Psoas muscle (tissue), 8 donors: ENCODE data around the gene ADAT2. TPM values are rescaled to one million over a fixed set of nuclear protein-coding genes. Genes with fewer than 3 reads are reported as not detected.
A peak's percentile ranks its signal among the peaks of the same experiment; 100 is the strongest.
"Not testable (repeated sequence)": the region's sequence is repeated elsewhere in the genome, so short reads cannot be mapped to it uniquely, and the experiment has no call there.

ENCODE experiments used
- ATAC-seq, 4 donors: fragments of 200-7000 bp; cut with Tn5 transposase; one replicate each; pipeline ENCODE4 v1.9.1; 2020; ENCODE audit warnings: moderate library complexity in 3 of 4, mild to moderate bottlenecking in 2 of 4
- DNase-seq, 2 donors: peaks; one replicate each; pipeline ENCODE4 v3.0.0-alpha.2; 2020
- H3K27ac ChIP-seq: fragments of 200-600 bp; one replicate; pipeline ENCODE4 v1.8.0; 2022
- H3K27me3 ChIP-seq, 3 donors: fragments of 200-600 bp in 1 of 3; one replicate each; pipeline versions ENCODE4 v1.6.1 to v1.8.0; 2013 to 2022; ENCODE audit warnings: low read length in 2 of 3, mild to moderate bottlenecking in 2 of 3, moderate library complexity in 1 of 3; ENCODE audit not compliant: insufficient read depth in 3 of 3
- H3K36me3 ChIP-seq, 2 donors: fragments of 200-600 bp in 1 of 2; one replicate each; pipeline versions ENCODE4 v1.6.1 to v1.8.0; 2013 to 2022; ENCODE audit warnings: low read depth in 1 of 2, mild to moderate bottlenecking in 1 of 2, moderate library complexity in 1 of 2; ENCODE audit not compliant: insufficient read depth in 1 of 2
- H3K4me1 ChIP-seq: fragments of 200-600 bp; one replicate; pipeline ENCODE4 v1.8.0; 2022
- H3K4me3 ChIP-seq: fragments of 200-600 bp; one replicate; pipeline ENCODE4 v1.8.0; 2022; ENCODE audit warnings: mild to moderate bottlenecking
- H3K9me3 ChIP-seq: fragments of 200-600 bp; one replicate; pipeline ENCODE4 v1.8.0; 2022
- WGBS, 3 donors: extraction: QIAGEN DNeasy Blood & Tissue Kit; methylation state at CpG; one replicate each; pipeline versions ENCODE4 v1.1.6 to v1.1.7; 2013; 5-methylcytosine and 5-hydroxymethylcytosine counted together
- intact Hi-C, 2 donors: fragments of 100-400 bp; cut with DNase I; formaldehyde crosslinking; loops; one replicate each; pipeline versions ENCODE4 v1.11.0 to v1.14.2; 2022
- polyA plus RNA-seq, 3 donors: library from polyadenylated mRNA; stranded (reverse); fragments of 200-250 nt; gene quantifications; one replicate each; pipeline ENCODE4 v1.2.3, GENCODE V29; 2013
- total RNA-seq, 4 donors: library from RNA; stranded (reverse); fragmentation: NEBNext Ultra II Directional in 2 of 4; extraction: Animal tissue kit (Norgen Biotek cat#: 25700) in 2 of 4; gene quantifications; one replicate each; pipeline versions ENCODE4 v1.2.1 to v1.2.4, GENCODE V29; 2021 to 2023
- TF ChIP-seq, protein P1 (sequence below): fragments of 200-600 bp; IDR thresholded peaks from one replicate; pipeline ENCODE4 v1.8.0; 2022; ENCODE audit warnings: antibody characterized with exemption
- donor health status: healthy with polysubstance abuse.
- donor health status: DM: no; HTN: no; CAD: no; lungs with moderate emphysema.
- donor health status: Bipolar disorder and iron deficiency.
- donor health status: healthy.
- donor health status: DM: yes; HTN: yes; CAD: no.
- donor health status: DM: no; HTN: no; CAD: no.
- donor health status: DM: no; HTN: no; CAD: no.
- donor health status: DM: yes; HTN: yes; CAD: no.

Gene ADAT2
- total and polyA plus RNA-seq, 7 donors, result 0.55 to 2.6 (median 1.6) TPM

DNA sequence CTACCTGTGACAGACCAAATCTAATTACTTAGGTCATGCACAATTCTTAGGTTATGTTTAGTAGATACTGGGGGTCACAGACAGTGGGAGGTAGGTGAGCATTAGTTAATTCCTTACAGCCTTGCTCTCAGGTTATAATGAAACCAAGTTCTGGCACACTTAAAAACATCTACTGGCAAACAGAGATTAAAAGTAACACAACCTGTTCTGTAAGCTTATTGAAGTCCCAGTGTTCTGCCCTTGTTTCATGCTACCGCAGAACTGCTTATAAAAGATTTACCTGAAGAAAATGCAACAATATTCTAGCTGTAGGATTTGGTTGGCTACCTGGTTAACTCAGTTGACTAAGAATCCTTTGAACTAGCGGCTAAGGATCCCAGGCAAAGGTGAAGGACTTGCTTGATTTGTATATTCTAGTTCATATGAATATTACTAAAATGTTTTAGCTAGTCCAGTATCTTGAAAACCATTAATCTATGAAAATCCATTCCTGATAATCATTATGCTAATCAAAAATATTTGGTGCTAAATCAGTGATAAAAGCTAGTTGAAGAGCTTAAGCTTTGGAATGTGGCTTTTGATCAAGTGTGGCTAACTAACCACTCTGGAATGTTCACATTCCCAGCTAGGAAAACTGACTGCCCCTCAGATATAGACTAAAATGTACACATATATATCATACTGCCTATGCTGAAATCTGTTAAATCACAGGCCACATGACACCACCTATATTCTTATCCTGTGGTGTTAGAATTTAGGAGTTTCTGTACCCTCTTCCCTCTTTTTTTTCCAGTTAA is 7.3 kb upstream of the ADAT2 start:
- Histone ChIP-seq H3K27me3 (no peaks in the 10 kb centered on the region), H3K27ac (no peak overlapping the region), H3K4me3 (no peak overlapping the region), H3K36me3 (peaks cover 0 to 43% of the 10 kb centered on the region in 2 donors), H3K4me1 (no peaks in the 10 kb centered on the region), H3K9me3 (no peaks in the 10 kb centered on the region)
- DNase-seq (no peak), ATAC-seq (no peak)
- WGBS, 3 donors, result 67 to 92% (median 92%) methylated on average over 2 of the region's 2 CpGs
- TF ChIP-seq, protein P1, sequence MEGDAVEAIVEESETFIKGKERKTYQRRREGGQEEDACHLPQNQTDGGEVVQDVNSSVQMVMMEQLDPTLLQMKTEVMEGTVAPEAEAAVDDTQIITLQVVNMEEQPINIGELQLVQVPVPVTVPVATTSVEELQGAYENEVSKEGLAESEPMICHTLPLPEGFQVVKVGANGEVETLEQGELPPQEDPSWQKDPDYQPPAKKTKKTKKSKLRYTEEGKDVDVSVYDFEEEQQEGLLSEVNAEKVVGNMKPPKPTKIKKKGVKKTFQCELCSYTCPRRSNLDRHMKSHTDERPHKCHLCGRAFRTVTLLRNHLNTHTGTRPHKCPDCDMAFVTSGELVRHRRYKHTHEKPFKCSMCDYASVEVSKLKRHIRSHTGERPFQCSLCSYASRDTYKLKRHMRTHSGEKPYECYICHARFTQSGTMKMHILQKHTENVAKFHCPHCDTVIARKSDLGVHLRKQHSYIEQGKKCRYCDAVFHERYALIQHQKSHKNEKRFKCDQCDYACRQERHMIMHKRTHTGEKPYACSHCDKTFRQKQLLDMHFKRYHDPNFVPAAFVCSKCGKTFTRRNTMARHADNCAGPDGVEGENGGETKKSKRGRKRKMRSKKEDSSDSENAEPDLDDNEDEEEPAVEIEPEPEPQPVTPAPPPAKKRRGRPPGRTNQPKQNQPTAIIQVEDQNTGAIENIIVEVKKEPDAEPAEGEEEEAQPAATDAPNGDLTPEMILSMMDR, result no peak
- intact Hi-C loops, result no loop called here

DNA sequence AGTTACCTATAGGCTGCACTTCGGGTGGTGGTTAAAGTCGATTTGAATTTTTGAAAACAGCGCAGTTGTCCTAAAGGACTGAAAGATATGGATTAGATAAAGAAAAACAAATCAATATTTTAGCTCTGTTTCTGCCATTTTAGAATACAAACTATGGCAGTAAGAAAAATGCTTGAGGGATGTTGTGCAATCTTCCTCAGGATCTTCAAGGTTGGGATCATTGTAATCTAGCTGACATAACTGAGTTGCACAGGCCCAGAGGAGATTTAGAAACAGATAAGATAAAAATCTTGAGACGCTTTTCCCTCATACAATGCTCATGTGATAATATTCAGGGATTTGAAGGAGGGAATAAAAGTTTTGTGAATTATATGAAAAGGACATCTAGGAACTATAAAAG is 1.0 kb upstream of the ADAT2 start:
- peaks cover 0 to 12% of the 10 kb centered on the region in 2 donors for H3K36me3 ChIP-seq
- TF ChIP-seq, protein P1, result no peak
- H3K27me3 ChIP-seq, result no peaks in the 10 kb centered on the region
- DNase-seq (no peak), ATAC-seq (no peak)
- H3K4me3 ChIP-seq, result peak overlapping the region; percentile 69
- 39 to 48% (median 45%) methylated on average over 4 of the region's 4 CpGs for WGBS, 3 donors
- peak overlapping the region; percentile 65 for H3K27ac ChIP-seq
- H3K4me1 ChIP-seq, result peaks cover 20% of the 10 kb centered on the region
- intact Hi-C loops, result loop anchor here in 1 of 2 donors (5.0 kb wide), 1 partner anchor 61 kb away; the partner anchor contains the start of gene FUCA2
- H3K9me3 ChIP-seq, result no peaks in the 10 kb centered on the region

DNA sequence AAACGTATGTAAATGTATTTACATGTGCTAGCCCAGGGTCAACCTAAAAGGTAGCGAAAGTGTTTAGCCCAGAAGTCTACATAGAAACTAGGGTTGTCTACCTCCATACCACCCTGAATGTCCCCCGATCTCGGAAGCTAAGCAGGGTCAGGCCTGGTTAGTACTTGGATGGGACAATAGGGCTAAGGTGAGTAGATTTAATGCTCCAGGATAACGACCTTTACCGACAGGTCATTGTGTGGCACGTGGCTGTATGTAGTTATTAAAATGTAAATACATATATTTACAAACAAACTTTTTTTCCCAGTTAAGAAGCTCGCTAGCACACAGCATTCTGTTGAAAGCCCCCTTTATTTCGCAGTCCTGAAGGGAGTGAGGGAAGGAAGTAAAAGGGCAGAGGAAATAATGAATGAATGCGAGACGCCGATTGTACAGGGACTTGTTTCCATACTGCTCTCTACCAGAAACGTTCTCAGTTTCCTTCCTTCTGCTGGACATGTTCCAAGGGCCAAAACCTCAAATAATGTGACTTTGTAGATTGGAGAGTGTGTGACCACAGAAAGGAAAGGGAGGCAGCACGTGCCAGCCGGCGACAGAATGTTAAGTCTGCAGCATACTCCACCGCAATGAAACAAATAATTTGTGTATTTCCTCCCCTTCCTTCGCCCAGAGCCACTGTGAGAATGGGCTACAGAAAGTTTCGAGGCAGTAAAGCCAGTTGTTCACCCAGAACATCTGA is 612 bp downstream of the ADAT2 start:
- WGBS, 3 donors, result 4 to 6% (median 4%) methylated on average over 19 of the region's 19 CpGs
- H3K36me3 ChIP-seq, result peaks cover 0 to 12% of the 10 kb centered on the region in 2 donors
- peak in 2 of 4 donors; percentile 2 to 13 for ATAC-seq
- H3K9me3 ChIP-seq, result no peaks in the 10 kb centered on the region
- DNase-seq, result peak in 1 of 2 donors; percentile 44
- no peaks in the 10 kb centered on the region for H3K27me3 ChIP-seq
- peak overlapping the region; percentile 65 for H3K27ac ChIP-seq
- peaks cover 20% of the 10 kb centered on the region for H3K4me1 ChIP-seq
- intact Hi-C loops, result loop anchor here in 1 of 2 donors (5.0 kb wide), 1 partner anchor 62 kb away; the partner anchor contains the start of gene FUCA2
- H3K4me3 ChIP-seq, result peak overlapping the region; percentile 69
- TF ChIP-seq, protein P1, result no peak

DNA sequence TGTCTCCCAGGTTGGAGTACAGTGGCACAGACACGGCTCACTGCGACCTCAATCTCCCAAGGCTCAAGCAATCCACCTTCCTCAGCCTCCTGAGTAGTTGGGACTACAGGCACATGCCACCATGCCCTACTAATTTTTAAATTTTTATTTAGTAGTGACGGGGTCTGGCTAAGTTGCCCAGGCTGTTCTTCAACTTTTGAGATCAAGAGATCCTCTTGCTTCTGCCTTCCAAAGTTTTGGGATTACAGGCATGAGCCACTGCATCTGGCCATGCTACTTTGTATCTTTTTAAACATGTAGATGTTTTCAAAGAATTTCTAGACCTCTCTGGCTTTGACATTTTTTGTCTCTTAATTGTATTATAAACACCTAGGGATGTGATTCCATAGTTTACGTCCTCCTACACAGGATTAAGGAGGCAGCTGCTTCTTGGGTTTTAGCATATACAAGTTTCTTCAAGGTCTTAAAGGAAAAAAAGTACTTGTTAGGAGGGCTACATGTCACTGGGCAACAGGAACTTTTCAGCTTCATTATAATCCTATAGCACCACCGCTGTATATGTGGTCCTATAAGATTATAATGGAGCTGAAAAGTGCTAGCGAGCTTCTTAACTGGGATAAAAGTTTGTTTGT is 1.3 kb downstream of the ADAT2 start:
- Histone ChIP-seq H3K4me3 (peak overlapping the region; percentile 69), H3K27ac (no peak overlapping the region), H3K9me3 (no peaks in the 10 kb centered on the region), H3K27me3 (no peaks in the 10 kb centered on the region), H3K4me1 (peaks cover 20% of the 10 kb centered on the region), H3K36me3 (peaks cover 0 to 9% of the 10 kb centered on the region in 2 donors)
- TF ChIP-seq, protein P1, result no peak
- ATAC-seq, result no peak
- 72 to 78% (median 75%) methylated on average over 6 of the region's 6 CpGs for WGBS, 3 donors
- intact Hi-C loops, result no loop called here
- no peak for DNase-seq

DNA sequence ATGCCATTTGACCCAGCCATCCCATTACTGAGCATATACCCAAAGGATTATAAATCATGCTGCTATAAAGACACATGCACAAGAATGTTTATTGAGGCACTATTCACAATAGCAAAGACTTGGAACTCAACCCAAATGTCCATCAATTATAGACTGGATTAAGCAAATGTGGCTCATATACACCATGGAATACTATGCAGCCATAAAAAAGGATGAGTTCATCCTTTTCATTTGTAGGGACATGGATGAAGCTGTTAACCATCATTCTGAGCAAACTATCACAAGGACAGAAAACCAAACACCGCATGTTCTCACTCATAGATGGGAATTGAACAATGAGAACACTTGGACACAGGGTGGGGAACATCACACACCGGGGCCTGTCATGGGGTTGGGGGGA is 2.6 kb downstream of the ADAT2 start:
- intact Hi-C loops, H3K9me3 ChIP-seq, DNase-seq, H3K4me3 ChIP-seq, ATAC-seq, H3K27ac ChIP-seq, H3K36me3 ChIP-seq, H3K27me3 ChIP-seq: not testable (repeated sequence)
- WGBS, 3 donors, result 98 to 100% (median 100%) methylated on average over 2 of the region's 2 CpGs
- H3K4me1 ChIP-seq, result peaks cover 20% of the 10 kb centered on the region
